Osteocyte (in vitro differentiated cells): ENCODE measurements around the gene SMG9. TPM values are rescaled to one million over a fixed set of nuclear protein-coding genes. Genes with fewer than 3 reads are reported as not detected.

Source experiments
- DNase-seq: peaks from one replicate; pipeline ENCODE4 v3.0.0; 2021; ENCODE audit warnings: mixed read lengths; ENCODE audit not compliant: unreplicated experiment; ENCODE audit errors: extremely low spot score
- H3K27ac Mint-ChIP-seq: one replicate; pipeline ENCODE4 v1.8.0; 2021; ENCODE audit warnings: mild to moderate bottlenecking, mixed read lengths; ENCODE audit not compliant: unreplicated experiment
- H3K27me3 Mint-ChIP-seq: one replicate; pipeline ENCODE4 v1.8.0; 2021; ENCODE audit warnings: mixed read lengths; ENCODE audit not compliant: unreplicated experiment
- H3K36me3 Mint-ChIP-seq: one replicate; pipeline ENCODE4 v1.8.0; 2021; ENCODE audit warnings: mixed read lengths; ENCODE audit not compliant: unreplicated experiment
- H3K4me1 Mint-ChIP-seq: one replicate; pipeline ENCODE4 v1.8.0; 2021; ENCODE audit warnings: mixed read lengths; ENCODE audit not compliant: unreplicated experiment
- H3K4me3 Mint-ChIP-seq: one replicate; pipeline ENCODE4 v1.8.0; 2021; ENCODE audit warnings: mild to moderate bottlenecking, moderate library complexity, mixed read lengths; ENCODE audit not compliant: unreplicated experiment
- H3K9me3 Mint-ChIP-seq: one replicate; pipeline ENCODE4 v1.8.0; 2021; ENCODE audit warnings: mixed read lengths; ENCODE audit not compliant: unreplicated experiment
- total RNA-seq: library from RNA; stranded (reverse); gene quantifications from 2 replicates; pipeline ENCODE4 v1.2.1, GENCODE V29; 2021
- TF ChIP-seq, protein P1 (sequence below): fragments of 200-600 bp; sonication (generic); IDR thresholded peaks from 2 replicates; pipeline ENCODE4 v1.5.0; 2021; ENCODE audit warnings: antibody characterized with exemption, mild to moderate bottlenecking, moderate library complexity

SMG9 gene
- total RNA-seq, 1 donor from 2014 or later: 71.0 TPM

DNA sequence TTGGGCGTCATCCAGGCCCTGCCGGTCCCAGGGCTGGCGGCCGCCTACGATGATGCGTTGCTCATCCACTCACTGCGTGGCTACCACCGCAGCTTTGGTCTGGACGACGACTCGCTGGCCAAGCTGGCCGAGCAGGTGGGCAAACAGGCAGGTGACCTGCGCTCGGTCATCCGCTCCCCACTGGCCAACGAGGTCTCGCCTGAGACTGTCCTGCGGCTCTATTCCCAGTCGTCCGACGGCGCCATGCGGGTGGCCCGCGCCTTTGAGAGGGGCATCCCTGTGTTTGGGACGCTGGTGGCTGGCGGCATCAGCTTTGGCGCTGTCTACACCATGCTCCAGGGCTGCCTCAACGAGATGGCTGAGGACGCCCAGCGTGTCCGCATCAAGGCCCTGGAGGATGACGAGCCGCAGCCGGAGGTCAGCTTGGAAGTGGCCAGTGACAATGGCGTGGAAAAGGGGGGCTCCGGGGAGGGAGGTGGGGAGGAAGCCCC is 35.3 kb downstream of the SMG9 start:
- H3K36me3 Mint-ChIP-seq: no peaks in the 10 kb centered on the region
- H3K9me3 Mint-ChIP-seq: no peaks in the 10 kb centered on the region
- H3K27ac Mint-ChIP-seq: no peak overlapping the region
- DNase-seq: no peak
- no peak overlapping the region for H3K4me3 Mint-ChIP-seq
- TF ChIP-seq, protein P1, sequence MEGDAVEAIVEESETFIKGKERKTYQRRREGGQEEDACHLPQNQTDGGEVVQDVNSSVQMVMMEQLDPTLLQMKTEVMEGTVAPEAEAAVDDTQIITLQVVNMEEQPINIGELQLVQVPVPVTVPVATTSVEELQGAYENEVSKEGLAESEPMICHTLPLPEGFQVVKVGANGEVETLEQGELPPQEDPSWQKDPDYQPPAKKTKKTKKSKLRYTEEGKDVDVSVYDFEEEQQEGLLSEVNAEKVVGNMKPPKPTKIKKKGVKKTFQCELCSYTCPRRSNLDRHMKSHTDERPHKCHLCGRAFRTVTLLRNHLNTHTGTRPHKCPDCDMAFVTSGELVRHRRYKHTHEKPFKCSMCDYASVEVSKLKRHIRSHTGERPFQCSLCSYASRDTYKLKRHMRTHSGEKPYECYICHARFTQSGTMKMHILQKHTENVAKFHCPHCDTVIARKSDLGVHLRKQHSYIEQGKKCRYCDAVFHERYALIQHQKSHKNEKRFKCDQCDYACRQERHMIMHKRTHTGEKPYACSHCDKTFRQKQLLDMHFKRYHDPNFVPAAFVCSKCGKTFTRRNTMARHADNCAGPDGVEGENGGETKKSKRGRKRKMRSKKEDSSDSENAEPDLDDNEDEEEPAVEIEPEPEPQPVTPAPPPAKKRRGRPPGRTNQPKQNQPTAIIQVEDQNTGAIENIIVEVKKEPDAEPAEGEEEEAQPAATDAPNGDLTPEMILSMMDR: no peak
- H3K27me3 Mint-ChIP-seq: no peaks in the 10 kb centered on the region
- no peaks in the 10 kb centered on the region for H3K4me1 Mint-ChIP-seq

DNA sequence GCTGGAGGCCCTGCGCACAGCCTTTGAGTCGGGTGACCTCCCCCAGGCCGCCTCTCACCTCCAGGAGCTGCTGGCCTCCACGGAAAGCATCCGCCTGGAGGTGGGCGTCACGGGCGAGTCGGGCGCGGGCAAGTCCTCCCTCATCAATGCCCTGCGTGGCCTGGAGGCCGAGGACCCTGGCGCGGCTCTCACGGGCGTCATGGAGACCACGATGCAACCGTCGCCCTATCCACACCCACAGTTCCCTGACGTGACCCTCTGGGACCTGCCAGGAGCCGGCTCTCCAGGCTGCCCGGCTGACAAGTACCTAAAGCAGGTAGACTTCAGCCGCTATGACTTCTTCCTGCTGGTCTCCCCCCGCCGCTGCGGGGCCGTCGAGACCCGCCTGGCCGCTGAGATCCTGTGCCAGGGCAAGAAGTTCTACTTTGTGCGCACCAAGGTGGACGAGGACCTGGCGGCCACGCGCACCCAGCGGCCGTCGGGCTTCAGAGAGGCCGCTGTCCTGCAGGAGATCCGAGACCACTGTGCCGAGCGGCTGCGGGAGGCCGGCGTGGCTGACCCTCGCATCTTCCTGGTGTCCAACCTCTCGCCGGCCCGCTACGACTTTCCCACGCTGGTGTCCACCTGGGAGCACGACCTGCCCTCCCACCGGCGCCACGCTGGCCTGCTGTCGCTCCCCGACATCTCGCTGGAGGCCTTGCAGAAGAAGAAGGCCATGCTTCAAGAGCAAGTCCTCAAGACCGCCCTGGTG is 36.0 kb downstream of the SMG9 start:
- Mint-ChIP-seq H3K4me1 (no peaks in the 10 kb centered on the region), H3K9me3 (no peaks in the 10 kb centered on the region), H3K27ac (no peak overlapping the region), H3K4me3 (no peak overlapping the region), H3K27me3 (no peaks in the 10 kb centered on the region), H3K36me3 (no peaks in the 10 kb centered on the region)
- TF ChIP-seq, protein P1: no peak
- no peak for DNase-seq

DNA sequence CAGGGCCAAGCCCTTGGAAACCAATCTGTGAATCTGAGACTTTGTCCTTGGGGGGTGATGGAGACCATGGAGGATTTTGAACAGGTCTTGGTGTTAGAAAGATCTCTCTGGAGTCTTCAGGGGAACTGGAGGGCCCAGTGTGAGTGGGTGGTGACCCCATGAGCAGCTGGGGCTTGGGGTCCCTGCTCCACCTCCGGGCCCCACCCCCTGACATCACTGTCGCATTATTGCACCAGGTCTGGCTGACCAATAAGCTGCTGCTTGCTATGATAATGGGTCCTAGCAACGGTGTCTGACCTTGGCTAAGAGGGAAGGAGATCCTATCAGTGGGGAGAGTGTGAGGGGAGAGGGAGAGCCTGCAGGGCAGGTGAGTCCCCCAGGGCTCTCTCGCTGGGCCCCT is 39.0 kb downstream of the SMG9 start, which contains the start of gene IRGC:
TSS of gene IRGC (plus strand) at position 301 of the 400 bp plus-strand sequence. CDS start 2,483 bp downstream, outside the sequence.
- Mint-ChIP-seq H3K4me1 (peaks cover 4% of the 10 kb centered on the region), H3K36me3 (no peaks in the 10 kb centered on the region), H3K9me3 (no peaks in the 10 kb centered on the region), H3K27me3 (peaks cover 5% of the 10 kb centered on the region), H3K27ac (no peak within 1 kb of the TSS), H3K4me3 (no peak within 1 kb of the TSS)
- no peak for DNase-seq
- TF ChIP-seq, protein P1: no peak

DNA sequence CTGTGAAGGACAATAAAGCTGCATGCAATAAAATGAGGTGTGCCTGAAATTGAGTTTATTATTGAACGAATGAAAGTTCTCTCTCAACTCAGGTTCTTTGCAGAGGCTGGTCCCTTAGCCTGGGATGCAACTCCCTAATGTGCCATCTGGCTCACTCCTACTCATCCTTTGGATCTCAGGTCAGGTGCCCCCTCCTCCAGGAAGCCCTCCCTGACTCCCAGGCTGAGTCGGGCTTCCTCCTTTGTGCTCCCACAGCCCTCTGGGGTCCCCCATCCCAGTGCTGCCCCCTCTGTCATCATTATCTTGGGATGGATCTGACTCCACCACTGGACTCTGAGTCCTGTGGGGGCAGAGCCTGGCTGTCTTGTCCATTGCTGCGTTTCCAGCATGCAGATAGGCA is 41.6 kb downstream of the SMG9 start:
- Mint-ChIP-seq H3K27ac (no peak overlapping the region), H3K36me3 (no peaks in the 10 kb centered on the region), H3K4me1 (peaks cover 4% of the 10 kb centered on the region), H3K27me3 (peaks cover 7% of the 10 kb centered on the region), H3K9me3 (no peaks in the 10 kb centered on the region), H3K4me3 (no peak overlapping the region)
- TF ChIP-seq, protein P1: no peak
- no peak for DNase-seq

DNA sequence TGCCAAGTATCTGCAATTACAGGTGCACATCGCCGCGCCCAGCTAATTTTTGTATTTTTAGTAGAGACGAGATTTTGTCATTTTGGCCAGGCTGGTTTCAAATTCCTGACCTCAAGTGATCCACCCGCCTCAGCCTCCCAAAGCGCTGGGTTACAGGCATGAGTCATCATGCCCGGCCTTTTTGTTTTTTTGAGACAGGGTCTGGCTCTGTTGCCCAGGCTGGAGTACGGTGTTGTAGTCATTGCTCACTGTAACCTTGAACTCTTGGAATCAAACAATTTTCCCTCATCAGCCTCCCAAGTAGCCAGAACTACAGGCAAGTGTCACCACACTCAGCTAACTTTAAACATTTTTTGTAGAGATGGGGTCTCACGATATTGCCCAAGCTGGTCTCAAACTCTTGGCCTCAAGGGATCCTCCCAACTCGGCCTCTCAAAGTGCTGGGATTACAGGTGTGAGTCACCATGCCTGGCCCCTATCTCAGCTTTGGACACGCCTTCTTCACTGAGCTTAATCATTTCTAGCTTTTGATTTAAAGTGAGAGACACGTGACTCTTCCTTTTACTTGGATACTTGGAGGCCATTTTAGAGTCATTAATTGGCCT is 42.9 kb downstream of the SMG9 start:
- H3K4me1 Mint-ChIP-seq: peaks cover 4% of the 10 kb centered on the region
- no peak overlapping the region for H3K4me3 Mint-ChIP-seq
- H3K27ac Mint-ChIP-seq: no peak overlapping the region
- DNase-seq: no peak
- no peaks in the 10 kb centered on the region for H3K9me3 Mint-ChIP-seq
- H3K36me3 Mint-ChIP-seq: no peaks in the 10 kb centered on the region
- TF ChIP-seq, protein P1: no peak
- peaks cover 12% of the 10 kb centered on the region for H3K27me3 Mint-ChIP-seq
